GM19438 (cell line): Measurements from ENCODE around the gene DBX2.
"Not testable (repeated sequence)": the region's sequence is repeated elsewhere in the genome, so short reads cannot be mapped to it uniquely, and the experiment has no call there.

Experiments
- ATAC-seq: cut with Tn5 transposase; IDR thresholded peaks from one replicate; pipeline ENCODE4 v1.9.1; 2021; ENCODE audit warnings: low read depth; ENCODE audit not compliant: unreplicated experiment

Gene DBX2

DNA sequence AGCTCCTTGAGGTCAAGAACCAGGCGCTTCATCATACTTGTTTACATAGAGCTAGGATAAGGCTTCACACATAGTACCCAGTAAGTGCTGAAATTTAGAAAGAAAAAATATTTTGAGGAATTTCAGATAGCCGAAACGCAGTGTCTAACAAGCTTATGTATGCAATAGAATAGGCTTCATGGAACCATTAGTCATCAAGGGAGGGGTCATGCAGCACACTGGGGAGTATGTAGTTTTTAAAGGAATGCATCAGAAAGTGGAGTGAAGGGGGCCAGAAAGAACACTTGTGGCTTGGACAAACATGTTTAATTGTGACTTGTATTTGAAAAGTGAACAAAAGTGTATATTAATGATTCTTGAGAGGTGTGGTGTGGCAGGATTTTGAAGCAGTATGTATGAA, 38.1 kb downstream of the DBX2 start:
- ATAC-seq = no peak

DNA sequence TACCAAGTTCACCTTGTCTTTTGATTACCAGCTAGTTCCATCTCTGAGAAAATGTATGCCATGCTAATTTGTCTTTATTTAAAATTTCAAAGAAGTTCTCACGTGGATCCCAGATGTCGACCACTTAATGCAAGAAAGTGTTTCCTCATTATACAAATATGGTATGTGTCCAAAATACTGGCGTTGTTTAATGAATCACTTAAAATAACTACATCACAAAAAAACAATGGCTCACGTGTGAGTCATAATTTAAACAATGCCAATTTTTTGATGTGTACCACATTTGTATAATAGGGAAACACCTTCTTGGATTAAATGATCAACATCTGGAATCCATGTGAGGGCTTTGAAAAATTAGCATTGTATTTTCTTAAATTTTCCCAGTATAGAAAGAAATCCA, 40.8 kb downstream of the DBX2 start:
- no peak for ATAC-seq

DNA sequence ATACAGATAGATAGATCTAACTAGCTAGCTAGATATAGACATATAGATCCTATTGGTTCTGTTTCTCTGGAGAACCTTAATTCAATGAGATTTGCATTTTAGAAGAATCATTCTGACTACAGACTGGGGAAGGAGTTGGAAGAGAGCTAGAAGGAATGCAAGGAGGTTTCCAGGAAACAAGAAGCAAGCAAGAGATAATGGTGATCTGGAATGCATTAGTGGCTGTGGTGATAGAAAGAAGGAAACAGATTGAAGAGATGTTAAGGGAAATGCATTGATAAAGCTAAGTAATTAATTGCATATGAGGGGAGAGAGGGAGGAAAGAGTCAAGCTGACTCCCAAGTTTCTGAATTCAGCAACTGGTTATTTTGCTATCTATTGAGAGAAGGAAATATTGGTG, 42.7 kb downstream of the DBX2 start:
- ATAC-seq = no peak

DNA sequence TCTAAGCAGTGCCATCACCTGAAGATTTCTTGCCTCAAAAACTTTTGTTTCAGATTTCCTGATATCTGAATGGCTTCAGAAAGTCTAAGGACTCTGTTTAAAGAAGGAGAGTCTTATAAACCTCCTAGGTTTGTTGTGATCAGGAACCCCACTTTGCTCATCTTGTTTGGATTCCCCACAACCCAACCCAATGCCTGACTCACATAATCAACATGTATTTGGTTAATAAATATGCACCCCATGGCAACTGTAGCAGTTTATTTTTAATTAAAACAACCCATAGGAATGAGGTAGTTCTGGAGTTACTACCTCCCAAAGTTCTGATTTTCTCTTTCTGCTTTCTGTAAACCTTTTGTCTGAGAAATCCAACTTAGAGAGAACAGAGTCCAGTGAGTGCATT, 51.5 kb downstream of the DBX2 start:
- ATAC-seq = no peak

DNA sequence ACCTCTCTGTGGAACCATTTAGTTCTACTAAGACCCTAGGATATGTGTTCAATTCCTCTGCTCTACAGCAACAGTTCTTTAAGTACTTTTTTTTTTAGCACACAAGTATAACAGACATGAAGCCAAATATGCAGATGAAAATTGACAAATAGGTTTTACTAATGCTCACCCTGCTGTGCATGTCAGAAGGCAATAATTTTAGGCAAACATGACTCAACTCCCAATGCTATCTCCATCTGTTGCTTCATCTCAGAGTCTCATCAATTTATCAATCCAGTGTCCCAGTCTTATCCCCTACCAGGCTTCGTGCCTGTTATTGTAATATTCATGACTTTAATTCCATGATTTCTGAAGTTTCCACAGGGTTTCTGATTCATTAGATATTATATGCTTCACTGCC, 57.7 kb downstream of the DBX2 start:
- no peak for ATAC-seq

DNA sequence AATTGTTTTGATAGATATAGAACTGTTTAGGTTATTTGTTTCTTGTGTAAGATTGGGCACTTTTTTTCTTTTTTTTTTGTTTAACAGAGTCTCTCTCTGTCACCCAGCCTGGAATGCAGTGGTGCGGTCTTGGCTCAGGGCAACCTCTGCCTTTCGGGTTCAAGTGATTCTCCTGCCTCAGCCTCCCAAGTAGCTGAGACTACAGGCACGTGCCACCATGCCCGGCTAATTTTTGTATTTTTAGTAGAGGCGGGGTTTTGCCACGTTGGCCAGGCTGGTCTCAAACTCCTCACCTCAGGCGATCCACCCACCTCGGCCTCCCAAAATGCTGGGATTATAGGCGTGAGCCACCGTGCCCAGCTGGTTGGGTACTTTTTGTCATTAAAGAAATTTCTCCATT, 66.0 kb downstream of the DBX2 start:
- ATAC-seq = not testable (repeated sequence)

DNA sequence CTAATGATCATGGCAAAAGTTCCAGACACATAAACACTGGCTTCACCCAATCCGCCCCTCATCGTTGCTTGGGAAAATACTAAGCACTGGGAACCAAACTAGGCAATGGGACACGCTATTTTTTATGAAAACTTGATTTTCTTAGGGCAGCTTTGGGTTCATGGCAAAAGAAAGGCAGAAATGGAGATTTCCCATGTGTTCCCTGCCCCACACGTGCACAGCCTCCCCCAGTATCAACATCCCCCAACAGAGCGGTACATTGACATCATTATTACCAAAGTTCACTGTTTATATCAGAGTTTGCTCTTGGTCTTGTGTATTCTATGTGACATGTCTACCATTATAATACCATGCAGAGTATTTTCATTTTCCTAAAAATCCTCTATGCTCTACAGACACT, 71.0 kb downstream of the DBX2 start:
- ATAC-seq = no peak

DNA sequence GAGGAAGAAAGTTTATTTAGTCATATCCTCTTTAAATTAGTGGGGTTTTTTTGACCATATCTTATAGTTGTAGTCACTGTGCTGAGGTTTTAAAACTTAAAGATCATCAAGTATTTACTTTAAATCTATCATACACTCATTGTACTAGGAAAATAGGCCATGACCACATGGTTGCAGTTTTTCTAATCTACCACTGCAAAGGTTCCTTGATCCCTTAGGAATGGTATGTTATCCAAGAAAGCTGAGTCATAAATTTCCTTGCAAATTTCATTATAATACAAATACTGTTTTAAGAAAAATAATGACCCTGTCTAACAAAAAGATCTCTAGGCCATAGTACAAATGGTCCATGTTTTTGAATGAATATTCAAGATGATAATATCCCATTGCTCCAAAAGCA, 74.7 kb downstream of the DBX2 start:
- no peak for ATAC-seq

DNA sequence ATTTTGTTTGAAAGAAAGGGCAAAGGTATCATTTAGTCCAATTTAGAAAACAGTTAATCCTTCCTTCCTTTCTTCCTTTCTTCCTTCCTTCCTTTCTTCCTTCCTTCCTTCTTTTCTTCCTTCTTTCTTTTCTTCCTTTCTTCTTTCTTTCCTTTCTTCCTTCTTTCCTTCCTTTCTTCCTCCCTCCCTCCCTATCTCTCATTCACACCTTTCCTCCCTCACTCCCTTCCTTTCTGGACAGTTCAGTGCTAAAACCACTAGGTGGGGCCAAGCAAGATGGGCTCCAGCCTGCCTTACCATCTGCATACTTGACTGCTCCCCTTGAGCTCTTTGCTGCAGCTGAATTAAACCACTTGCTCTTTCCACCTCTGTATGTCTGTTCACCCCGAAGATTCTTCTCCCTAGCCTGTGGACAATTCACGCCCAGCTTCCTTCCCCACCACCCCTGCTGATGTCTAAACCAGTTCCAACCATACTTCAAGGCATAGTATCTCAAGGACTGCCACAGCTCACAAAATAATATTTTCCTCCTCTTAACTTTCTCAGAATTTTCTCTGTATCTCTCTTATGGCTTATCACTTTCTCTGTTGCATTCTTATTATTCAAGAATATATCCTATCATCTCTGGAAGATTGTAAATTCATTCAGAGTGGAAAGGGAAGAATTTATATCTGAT, 78.0 kb downstream of the DBX2 start:
- no peak for ATAC-seq

DNA sequence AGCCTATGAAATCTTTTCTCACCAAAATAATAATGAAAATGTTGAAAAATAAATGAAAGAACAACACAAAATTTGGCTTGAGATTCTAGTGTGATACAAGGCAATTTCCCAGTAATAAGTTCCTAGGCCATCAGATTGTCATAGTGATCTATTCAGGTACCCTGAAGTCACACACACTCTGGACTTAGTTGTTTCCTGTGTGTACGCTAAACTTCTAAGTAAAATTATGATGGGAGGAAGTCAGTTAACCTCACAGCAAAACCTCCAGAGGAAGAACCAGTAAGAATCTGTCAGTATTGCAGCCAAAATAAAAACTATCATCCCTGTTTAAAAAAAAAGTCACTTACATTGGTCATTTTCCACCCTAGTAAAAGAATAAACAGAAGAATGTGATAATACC, 81.9 kb downstream of the DBX2 start:
- no peak for ATAC-seq
